Measurements from ENCODE around the gene GPATCH4. TPM values are rescaled to one million over a fixed set of nuclear protein-coding genes. Genes with fewer than 3 reads are reported as not detected.

GPATCH4 gene
- total RNA-seq, 1 experiment from 2014 or later, result 37.3 TPM

GRCh38 chr1:156566436-156566835 lies 34.8 kb downstream of the GPATCH4 start:
- H3K9me3 ChIP-seq (ENCODE audit: low read length), result no peaks in the 10 kb centered on the region
- no peak for DNase-seq
- H3K4me2 ChIP-seq (ENCODE audit: low read length), result no peak overlapping the region
- H3K9ac ChIP-seq (ENCODE audit: low read length), result no peak overlapping the region
- POLR2A ChIA-PET (ENCODE audit: unreplicated experiment), result no interaction called here
- no peaks in the 10 kb centered on the region for H3F3A ChIP-seq (ENCODE audit: low read length, unreplicated experiment)
- H2AFZ ChIP-seq (ENCODE audit: low read length), result no peak overlapping the region
- H4K20me1 ChIP-seq (ENCODE audit: low read length), result no peaks in the 10 kb centered on the region
- H3K36me3 ChIP-seq (ENCODE audit: low read depth, low read length), result peaks cover 65% of the 10 kb centered on the region
- H3K27ac ChIP-seq (ENCODE audit: low read length), result no peak overlapping the region
- no peak overlapping the region for H3K4me3 ChIP-seq (ENCODE audit: low read length)
- H3K79me2 ChIP-seq (ENCODE audit: low read length), result peaks cover 19% of the 10 kb centered on the region
- H3K4me1 ChIP-seq (ENCODE audit: insufficient read depth, low read length), result peaks cover 11% of the 10 kb centered on the region
- H3K27me3 ChIP-seq (ENCODE audit: low read length), result no peaks in the 10 kb centered on the region
- intact Hi-C loops (cut with micrococcal nuclease), result no loop called here
- no TSS peak for BruUV-seq (replicated peaks)
- CTCF ChIA-PET, result no interaction called here
- TF ChIP-seq EZH2 (IDR thresholded peaks at IDR 0.05; ENCODE audit: low read length, unreplicated experiment) (no peak), EZH2phosphoT487 (IDR thresholded peaks at IDR 0.05; ENCODE audit: borderline replicate concordance, low read length) (no peak), CTCF (conservative IDR thresholded peaks at IDR 0.05; ENCODE audit: low read depth, low read length) (no peak)
- ATAC-seq, result no peak
- H3K9me2 ChIP-seq (replicated peaks; ENCODE audit: low read length), result no peaks in the 10 kb centered on the region

GRCh38 chr1:156565519-156565918 lies 35.8 kb downstream of the GPATCH4 start:
- ChIA-PET POLR2A (ENCODE audit: unreplicated experiment) (no interaction called here), CTCF (no interaction called here)
- no peak overlapping the region for H3K4me2 ChIP-seq (ENCODE audit: low read length)
- H3K79me2 ChIP-seq (ENCODE audit: low read length), result peaks cover 9% of the 10 kb centered on the region
- H3K9ac ChIP-seq (ENCODE audit: low read length), result no peak overlapping the region
- H3F3A ChIP-seq (ENCODE audit: low read length, unreplicated experiment), result no peaks in the 10 kb centered on the region
- no peak for ATAC-seq
- no peak overlapping the region for H2AFZ ChIP-seq (ENCODE audit: low read length)
- no peak overlapping the region for H3K4me3 ChIP-seq (ENCODE audit: low read length)
- BruUV-seq (replicated peaks), result no TSS peak
- H4K20me1 ChIP-seq (ENCODE audit: low read length), result no peaks in the 10 kb centered on the region
- intact Hi-C loops (cut with micrococcal nuclease), result no loop called here
- H3K36me3 ChIP-seq (ENCODE audit: low read depth, low read length), result peaks cover 71% of the 10 kb centered on the region
- no peaks in the 10 kb centered on the region for H3K27me3 ChIP-seq (ENCODE audit: low read length)
- peaks cover 2% of the 10 kb centered on the region for H3K4me1 ChIP-seq (ENCODE audit: insufficient read depth, low read length)
- H3K9me2 ChIP-seq (replicated peaks; ENCODE audit: low read length), result no peaks in the 10 kb centered on the region
- no peak overlapping the region for H3K27ac ChIP-seq (ENCODE audit: low read length)
- DNase-seq, result no peak
- no peaks in the 10 kb centered on the region for H3K9me3 ChIP-seq (ENCODE audit: low read length)
- TF ChIP-seq EZH2 (IDR thresholded peaks at IDR 0.05; ENCODE audit: low read length, unreplicated experiment) (no peak), EZH2phosphoT487 (IDR thresholded peaks at IDR 0.05; ENCODE audit: borderline replicate concordance, low read length) (no peak), CTCF (conservative IDR thresholded peaks at IDR 0.05; ENCODE audit: low read depth, low read length) (no peak)

- no TSS peak for BruUV-seq (replicated peaks)
- Histone ChIP-seq H3K9ac (ENCODE audit: low read length) (no peak overlapping the region), H3K9me3 (ENCODE audit: low read length) (no peaks in the 10 kb centered on the region), H2AFZ (ENCODE audit: low read length) (no peak overlapping the region), H3K4me1 (ENCODE audit: insufficient read depth, low read length) (no peaks in the 10 kb centered on the region), H3F3A (ENCODE audit: low read length, unreplicated experiment) (no peaks in the 10 kb centered on the region), H3K4me2 (ENCODE audit: low read length) (no peak overlapping the region), H3K79me2 (ENCODE audit: low read length) (no peaks in the 10 kb centered on the region), H3K27ac (ENCODE audit: low read length) (no peak overlapping the region), H3K36me3 (ENCODE audit: low read depth, low read length) (peaks cover 65% of the 10 kb centered on the region), H4K20me1 (ENCODE audit: low read length) (no peaks in the 10 kb centered on the region), H3K9me2 (replicated peaks; ENCODE audit: low read length) (no peaks in the 10 kb centered on the region), H3K27me3 (ENCODE audit: low read length) (no peaks in the 10 kb centered on the region), H3K4me3 (ENCODE audit: low read length) (no peak overlapping the region)
- CTCF ChIA-PET, result no interaction called here
- no peak for DNase-seq
- ATAC-seq, result no peak
- POLR2A ChIA-PET (ENCODE audit: unreplicated experiment), result no interaction called here
- no peak for TF ChIP-seq EZH2phosphoT487 (IDR thresholded peaks at IDR 0.05; ENCODE audit: borderline replicate concordance, low read length)
- no peak for TF ChIP-seq EZH2 (IDR thresholded peaks at IDR 0.05; ENCODE audit: low read length, unreplicated experiment)
- intact Hi-C loops (cut with micrococcal nuclease), result no loop called here
Measured at GRCh38 chr1:156560585-156561163, 40.6 kb downstream of the GPATCH4 start.

Measured in PC-3 (cell line).